Common myeloid progenitor, CD34-positive (primary cell): Measurements from ENCODE around the gene MITF.

ENCODE experiments used
- CTCF ChIA-PET: fragments of 350-600 bp; sonication (Branson Sonifier 250); formaldehyde crosslinking; loops from one replicate; lab custom pipeline; 2021; ENCODE audit warnings: antibody characterized with exemption; lab: Charles Lee
- POLR2A ChIA-PET: fragments of 350-600 bp; sonication (Branson Sonifier 250); formaldehyde crosslinking; loops from one replicate; lab custom pipeline; 2021; ENCODE audit warnings: antibody characterized with exemption; lab: Charles Lee
- DNase-seq, 3 donors: peaks; one replicate each; pipeline versions ENCODE4 v3.0.0 to v3.0.0-alpha.2; 2013
- H3K27ac ChIP-seq, 2 experiments: 1 replicate in 1 of 2; 2 replicates in 1 of 2; pipeline ENCODE4 v1.7.0; 2013; ENCODE audit warnings: inconsistent platforms in 2 of 2, low read length in 2 of 2, mild to moderate bottlenecking in 2 of 2, low read depth in 1 of 2, moderate library complexity in 1 of 2; ENCODE audit not compliant: severe bottlenecking in 2 of 2, insufficient read depth in 1 of 2, poor library complexity in 1 of 2
- H3K27me3 ChIP-seq, 5 experiments: replicated peaks in 2 of 5; 1 replicate in 3 of 5; 2 replicates in 2 of 5; pipeline versions ENCODE4 v1.6.1 to v1.7.0; 2013; ENCODE audit warnings: low read length in 4 of 5, mild to moderate bottlenecking in 2 of 5, moderate library complexity in 2 of 5, inconsistent platforms in 1 of 5; ENCODE audit not compliant: insufficient read depth in 5 of 5, control insufficient read depth in 4 of 5
- H3K36me3 ChIP-seq, 4 experiments: 1 replicate in 2 of 4; 2 replicates in 2 of 4; pipeline versions ENCODE4 v1.6.1 to v1.7.0; 2013; ENCODE audit warnings: low read length in 3 of 4, control low read depth in 1 of 4, mild to moderate bottlenecking in 1 of 4; ENCODE audit not compliant: control insufficient read depth in 4 of 4, insufficient read depth in 4 of 4
- H3K4me1 ChIP-seq, 4 experiments: 1 replicate in 3 of 4; 2 replicates in 1 of 4; pipeline versions ENCODE4 v1.6.1 to v1.7.1; 2013; ENCODE audit warnings: low read length in 3 of 4, mild to moderate bottlenecking in 3 of 4, control low read depth in 1 of 4, inconsistent platforms in 1 of 4, moderate library complexity in 1 of 4; ENCODE audit not compliant: control insufficient read depth in 4 of 4, insufficient read depth in 4 of 4; ENCODE audit errors: control extremely low read depth in 1 of 4
- H3K4me3 ChIP-seq, 7 experiments: 1 replicate in 4 of 7; 2 replicates in 3 of 7; pipeline versions ENCODE4 v1.5.1 to v1.7.0; 2013; ENCODE audit warnings: mild to moderate bottlenecking in 7 of 7, low read length in 6 of 7, moderate library complexity in 6 of 7, inconsistent platforms in 2 of 7, low read depth in 2 of 7, control low read depth in 1 of 7; ENCODE audit not compliant: insufficient read depth in 4 of 7, control insufficient read depth in 1 of 7; ENCODE audit errors: extremely low read depth in 1 of 7
- H3K9me3 ChIP-seq, 5 experiments: 1 replicate in 4 of 5; 2 replicates in 1 of 5; pipeline versions ENCODE4 v1.6.1 to v1.7.1; 2013; ENCODE audit warnings: low read length in 4 of 5, mild to moderate bottlenecking in 2 of 5, inconsistent platforms in 1 of 5, low read depth in 1 of 5, moderate library complexity in 1 of 5; ENCODE audit not compliant: control insufficient read depth in 4 of 5, insufficient read depth in 2 of 5; ENCODE audit errors: control extremely low read depth in 1 of 5
- WGBS: methylation state at CpG from one replicate; pipeline ENCODE4 v1.1.5; 2013; ENCODE audit not compliant: insufficient coverage; 5-methylcytosine and 5-hydroxymethylcytosine counted together

MITF gene

DNA sequence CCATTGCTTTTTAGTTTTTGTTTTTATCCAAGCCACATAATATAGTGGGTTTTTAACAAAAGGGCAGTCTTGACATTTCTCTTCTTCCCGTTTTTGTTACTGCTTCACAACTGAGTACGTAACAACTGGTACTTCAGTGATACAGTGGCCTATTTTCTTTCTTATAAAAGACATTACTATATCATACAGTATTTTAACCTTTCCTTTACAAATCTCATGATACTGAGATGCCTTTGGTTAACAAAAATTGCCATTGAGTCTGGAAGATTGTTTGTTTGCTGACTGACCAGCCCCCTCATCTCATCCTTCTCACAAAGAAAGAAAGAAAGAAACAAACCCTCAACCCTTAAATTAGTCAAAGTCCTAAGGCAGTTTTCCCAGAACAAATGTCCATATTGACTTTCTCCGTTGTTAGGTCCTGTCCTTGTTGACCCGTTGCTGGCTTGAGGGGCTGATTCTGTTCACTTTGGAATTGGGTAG lies 183.3 kb downstream of the MITF start:
- DNase-seq: no peak
- no peaks in the 10 kb centered on the region for H3K27me3 ChIP-seq
- no peaks in the 10 kb centered on the region for H3K4me1 ChIP-seq
- ChIA-PET CTCF (interaction anchor here (1.3 kb wide), 1 partner anchor 13 kb away, joined by 3 read pairs; no protein-coding TSS in a partner anchor), POLR2A (no interaction called here)
- no peaks in the 10 kb centered on the region for H3K9me3 ChIP-seq
- no peaks in the 10 kb centered on the region for H3K36me3 ChIP-seq
- no peak overlapping the region for H3K27ac ChIP-seq
- 92% methylated on average over 2 of the region's 4 CpGs for WGBS
- no peak overlapping the region for H3K4me3 ChIP-seq

- DNase-seq: no peak
- POLR2A ChIA-PET: no interaction called here
- CTCF ChIA-PET: no interaction called here
These were observed 186.2 kb downstream of the MITF start for GRCh38 chr3:69925506-69925905.

DNA sequence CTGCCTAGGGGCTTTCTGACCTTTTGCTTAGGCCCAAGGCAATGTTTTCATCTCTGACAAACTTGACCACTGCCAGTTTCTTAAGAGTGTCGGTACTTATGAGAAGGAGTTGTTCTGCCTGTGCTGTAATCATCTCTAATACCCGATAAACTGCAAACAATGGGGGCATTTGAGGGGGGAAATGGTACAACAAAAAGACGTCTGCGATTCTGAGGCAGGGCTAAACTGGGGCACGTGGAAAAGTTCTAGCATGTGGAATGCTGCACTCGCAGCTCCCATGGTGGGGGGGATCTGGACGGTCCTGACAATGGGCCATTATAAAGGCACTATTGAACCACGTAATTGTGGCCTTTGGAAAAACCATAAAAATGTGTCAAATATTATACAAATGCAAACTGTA lies 187.1 kb downstream of the MITF start:
- Histone ChIP-seq H3K36me3 (no peaks in the 10 kb centered on the region), H3K27ac (no peak overlapping the region), H3K9me3 (no peaks in the 10 kb centered on the region), H3K27me3 (no peaks in the 10 kb centered on the region), H3K4me1 (no peaks in the 10 kb centered on the region), H3K4me3 (no peak overlapping the region)
- ChIA-PET POLR2A (no interaction called here), CTCF (interaction anchor here (0.7 kb wide), 1 partner anchor 146 kb away, joined by 4 read pairs; no protein-coding TSS in a partner anchor)
- 96% methylated on average over 5 of the region's 8 CpGs for WGBS
- no peak for DNase-seq

More at GRCh38 chr3:69925506-69925905, 186.2 kb downstream of the MITF start:
- no peaks in the 10 kb centered on the region for H3K36me3 ChIP-seq
- H3K27ac ChIP-seq: no peak overlapping the region
- no peak overlapping the region for H3K4me3 ChIP-seq
- no peaks in the 10 kb centered on the region for H3K27me3 ChIP-seq
- no peaks in the 10 kb centered on the region for H3K4me1 ChIP-seq
- no peaks in the 10 kb centered on the region for H3K9me3 ChIP-seq

GRCh38 chr3:69927571-69927970 lies 188.3 kb downstream of the MITF start:
- no peak for DNase-seq
- Histone ChIP-seq H3K4me3 (no peak overlapping the region), H3K9me3 (no peaks in the 10 kb centered on the region), H3K27me3 (no peaks in the 10 kb centered on the region), H3K4me1 (no peaks in the 10 kb centered on the region), H3K27ac (no peak overlapping the region), H3K36me3 (no peaks in the 10 kb centered on the region)
- POLR2A ChIA-PET: no interaction called here
- CTCF ChIA-PET: no interaction called here

GRCh38 chr3:69929019-69929418 lies 189.8 kb downstream of the MITF start:
- WGBS: 88% methylated on average over 4 of the region's 4 CpGs
- ChIA-PET CTCF (no interaction called here), POLR2A (interaction anchor here (0.6 kb wide), 1 partner anchor 11 kb away, joined by 6 read pairs; no protein-coding TSS in a partner anchor)
- Histone ChIP-seq H3K36me3 (no peaks in the 10 kb centered on the region), H3K4me3 (no peak overlapping the region), H3K4me1 (no peaks in the 10 kb centered on the region), H3K9me3 (no peaks in the 10 kb centered on the region), H3K27me3 (no peaks in the 10 kb centered on the region), H3K27ac (no peak overlapping the region)
- DNase-seq: no peak

DNA sequence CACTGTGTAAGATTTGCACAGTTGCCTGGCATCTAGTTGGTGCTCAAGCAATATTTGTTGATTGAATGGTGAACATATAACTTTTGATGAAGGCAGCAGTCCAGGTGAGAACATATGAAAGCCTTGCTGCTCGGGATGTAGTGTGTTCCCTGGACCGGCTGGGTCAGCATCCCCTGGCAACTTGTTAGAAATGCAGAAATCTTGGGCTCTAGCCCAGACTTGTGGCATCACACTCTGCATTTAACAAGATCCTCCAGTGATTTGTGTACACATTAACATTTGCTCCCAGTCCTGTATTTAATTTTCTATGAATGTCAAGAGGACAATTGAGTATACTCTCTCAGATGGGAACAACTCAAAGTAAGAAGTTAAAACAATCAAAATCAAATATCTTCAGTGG lies 191.3 kb downstream of the MITF start:
- Histone ChIP-seq H3K4me3 (no peak overlapping the region), H3K27ac (no peak overlapping the region)
- DNase-seq: no peak

DNA sequence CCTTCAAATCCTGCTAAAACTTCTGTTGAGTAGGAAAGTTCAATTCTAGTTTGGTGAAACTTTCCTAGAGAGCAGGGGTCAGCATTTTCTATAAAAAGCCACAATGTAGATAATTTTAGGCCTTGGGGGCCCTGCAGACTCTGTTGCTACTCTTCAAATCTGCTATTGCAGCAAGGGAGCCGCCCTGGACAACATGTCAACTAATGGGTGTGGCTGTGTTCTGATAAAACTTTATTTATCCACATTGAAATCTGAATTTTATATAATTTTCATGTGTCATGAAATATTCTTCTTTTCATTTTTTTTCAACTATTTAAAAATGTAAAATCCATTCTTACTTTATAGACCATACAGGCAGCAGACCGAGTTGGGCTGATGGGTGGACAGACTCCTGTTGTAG lies 192.8 kb downstream of the MITF start:
- no peak overlapping the region for H3K27ac ChIP-seq
- H3K36me3 ChIP-seq: no peaks in the 10 kb centered on the region
- CTCF ChIA-PET: no interaction called here
- H3K4me3 ChIP-seq: no peak overlapping the region
- no peaks in the 10 kb centered on the region for H3K9me3 ChIP-seq
- no peaks in the 10 kb centered on the region for H3K4me1 ChIP-seq
- WGBS: no CpG with 5 or more reads among the region's 2 CpGs
- no peaks in the 10 kb centered on the region for H3K27me3 ChIP-seq
- POLR2A ChIA-PET: no interaction called here
- no peak for DNase-seq

More for the DNA sequence above, 191.3 kb downstream of the MITF start:
- Histone ChIP-seq H3K9me3 (no peaks in the 10 kb centered on the region), H3K36me3 (no peaks in the 10 kb centered on the region), H3K4me1 (no peaks in the 10 kb centered on the region), H3K27me3 (no peaks in the 10 kb centered on the region)
- CTCF ChIA-PET: no interaction called here
- 95% methylated on average over 2 of the region's 2 CpGs for WGBS
- POLR2A ChIA-PET: no interaction called here
